HG03135 (cell line): ENCODE measurements around the gene DNAAF8.
"Not testable (repeated sequence)": the region's sequence is repeated elsewhere in the genome, so short reads cannot be mapped to it uniquely, and the experiment has no call there.

Experiments used
- ATAC-seq: cut with Tn5 transposase; IDR thresholded peaks from one replicate; pipeline ENCODE4 v1.9.1; 2021; ENCODE audit warnings: mild to moderate bottlenecking, moderate library complexity; ENCODE audit not compliant: unreplicated experiment

Gene DNAAF8

GRCh38 chr16:4714996-4715395, 19.3 kb upstream of the DNAAF8 start:
- ATAC-seq = no peak

DNA sequence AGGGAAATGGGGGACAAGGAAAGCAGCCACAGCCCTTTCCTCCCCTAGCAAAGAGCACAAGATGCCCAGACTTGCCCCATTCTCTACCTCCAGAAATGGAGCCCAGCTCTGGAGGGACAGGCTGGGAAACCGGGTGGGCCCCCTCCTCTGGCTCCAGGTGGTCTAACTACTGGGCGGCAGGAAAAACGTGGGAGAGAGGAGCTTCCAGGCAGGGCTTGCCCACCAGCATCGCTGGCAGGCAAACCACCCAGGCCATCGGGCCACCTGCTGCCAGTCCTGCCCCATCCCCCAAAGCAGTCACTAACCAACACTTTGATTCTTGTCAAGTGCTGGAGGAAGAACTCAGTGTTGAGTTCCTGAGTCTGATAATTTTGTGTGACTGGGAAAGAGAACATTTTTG, 15.9 kb upstream of the DNAAF8 start:
- ATAC-seq = no peak

DNA sequence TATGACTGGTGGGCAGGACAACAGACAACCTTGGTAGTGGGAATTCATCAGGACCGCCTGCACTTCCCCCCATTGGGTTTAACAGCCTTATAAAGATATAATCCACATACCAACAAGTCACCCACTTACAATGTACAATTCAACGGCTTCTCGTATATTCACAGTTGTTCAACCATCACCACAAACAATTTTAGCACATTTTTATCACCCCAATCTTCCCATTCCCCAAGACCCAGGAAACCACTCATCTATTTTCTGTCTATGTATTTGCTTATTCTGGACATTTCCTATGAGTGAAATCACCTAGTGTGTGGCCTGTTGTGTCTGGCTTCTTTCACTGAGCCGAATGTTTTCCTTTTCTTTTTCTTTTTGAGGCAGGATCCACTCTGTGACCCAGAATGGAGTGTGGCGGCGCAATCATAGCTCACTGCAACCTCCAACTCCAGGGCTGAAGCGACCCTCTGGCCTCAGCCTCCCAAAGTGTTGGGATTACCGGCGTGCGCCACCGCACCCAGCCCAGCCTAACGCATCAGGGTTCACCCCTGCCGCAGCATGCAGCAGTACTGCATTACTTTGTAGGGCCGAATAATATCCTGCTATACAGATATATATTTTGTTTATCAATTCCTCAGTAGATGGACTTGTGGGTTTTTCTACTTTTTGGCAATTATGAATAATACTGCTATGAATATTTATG, 11.1 kb upstream of the DNAAF8 start:
- no peak for ATAC-seq

DNA sequence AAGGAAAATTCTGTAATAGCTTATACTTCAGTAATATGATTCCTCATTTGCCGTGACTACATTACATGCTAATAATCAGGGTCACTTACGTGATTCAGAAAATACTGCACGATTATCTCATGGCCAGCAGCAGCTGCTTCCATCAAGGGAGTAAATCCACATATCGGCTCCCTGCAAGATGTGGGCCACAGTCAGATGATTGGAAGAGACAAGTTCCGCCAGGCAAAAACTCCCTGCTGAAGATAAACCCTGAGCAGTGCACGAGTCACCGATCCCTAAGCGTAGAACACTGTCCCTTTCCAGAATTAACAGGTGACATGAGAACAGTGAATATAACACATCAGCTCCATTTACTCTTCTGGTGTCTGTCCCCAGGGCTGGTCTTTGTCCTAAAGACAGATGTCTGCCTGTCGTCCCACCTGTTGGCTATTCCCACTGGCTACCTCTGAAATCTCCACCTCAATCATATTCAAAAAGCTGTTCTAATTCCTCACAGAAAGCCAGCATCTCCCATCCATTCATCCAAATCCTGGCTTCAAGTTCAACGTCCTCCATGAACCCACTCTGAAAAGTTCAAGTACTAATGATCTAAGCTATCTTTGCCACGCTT, 9.6 kb upstream of the DNAAF8 start:
- ATAC-seq = no peak

DNA sequence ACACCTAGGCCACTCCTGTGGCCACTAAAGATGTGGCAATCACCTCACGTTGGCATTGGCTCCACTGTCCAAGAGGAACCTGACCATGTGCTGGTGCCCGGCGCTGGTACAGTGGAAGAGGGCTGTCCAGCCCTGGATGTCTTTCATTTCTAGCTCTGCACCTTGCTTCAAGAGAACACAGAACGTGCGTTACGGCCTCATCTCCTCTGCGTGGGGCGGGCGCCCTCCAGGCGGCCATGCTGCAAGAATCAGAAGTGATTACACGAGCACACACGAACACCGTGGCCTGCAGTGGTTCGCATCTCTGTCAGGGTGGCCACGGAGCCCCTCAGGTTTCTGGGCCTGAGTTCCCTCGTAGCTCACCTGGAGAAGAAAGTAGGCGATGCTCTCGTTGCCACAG, 7.7 kb upstream of the DNAAF8 start:
- no peak for ATAC-seq

DNA sequence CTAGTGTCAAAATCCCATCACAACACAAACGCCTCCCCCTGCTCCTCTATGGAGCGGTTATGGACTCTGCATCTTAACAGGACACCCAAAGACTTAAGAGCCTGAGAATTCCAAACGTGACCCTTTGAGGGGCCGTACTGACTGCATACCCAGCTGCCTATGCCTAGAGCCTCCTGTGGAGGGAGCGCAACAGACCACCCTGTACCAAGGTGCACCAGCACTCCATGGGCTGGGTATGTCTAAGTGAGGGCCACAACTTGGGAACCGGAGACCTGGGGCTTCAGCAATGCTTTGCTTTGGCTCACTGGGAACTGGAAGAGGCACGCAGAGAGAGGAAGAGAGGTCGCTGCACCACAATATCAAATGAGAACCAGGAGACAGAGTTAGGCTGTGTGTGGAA, 5.7 kb upstream of the DNAAF8 start:
- ATAC-seq = no peak

DNA sequence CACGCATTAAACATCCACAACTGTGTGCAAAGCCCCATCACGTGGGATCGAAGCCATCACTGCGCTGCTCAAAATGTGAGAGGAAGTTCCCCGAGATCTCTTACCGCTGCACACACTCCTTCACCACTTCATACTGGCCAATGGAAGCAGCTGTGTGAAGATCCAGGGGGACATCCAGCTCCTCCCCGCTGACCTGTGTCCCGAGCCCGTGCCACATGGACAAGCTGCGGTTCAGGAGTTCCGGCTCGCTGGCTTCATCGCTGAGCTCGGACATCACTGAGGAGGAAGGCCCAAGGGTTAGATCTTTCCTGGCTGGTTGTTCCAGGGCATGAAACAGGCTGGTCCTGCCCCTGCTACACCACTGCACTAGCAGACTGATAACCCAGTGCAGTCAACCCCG, 4.5 kb upstream of the DNAAF8 start:
- no peak for ATAC-seq

GRCh38 chr16:4733211-4733742, 1.1 kb upstream of the DNAAF8 start:
- ATAC-seq = no peak

DNA sequence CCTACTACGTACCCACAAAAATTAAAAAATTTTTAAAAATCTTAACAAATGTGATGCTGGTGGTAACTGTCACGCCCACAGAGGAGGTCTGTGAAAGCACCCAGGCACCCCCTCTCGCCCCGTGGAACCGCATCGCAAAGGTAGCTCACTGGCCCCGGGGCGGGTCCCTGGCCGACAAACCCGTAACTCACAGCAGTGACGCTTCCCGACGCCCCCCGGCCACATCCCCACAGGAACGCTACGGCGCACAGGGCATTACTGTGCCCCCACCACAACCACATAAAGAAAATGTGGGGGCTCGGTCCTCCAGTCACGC, 632 bp upstream of the DNAAF8 start:
- ATAC-seq = peak; percentile 12

DNA sequence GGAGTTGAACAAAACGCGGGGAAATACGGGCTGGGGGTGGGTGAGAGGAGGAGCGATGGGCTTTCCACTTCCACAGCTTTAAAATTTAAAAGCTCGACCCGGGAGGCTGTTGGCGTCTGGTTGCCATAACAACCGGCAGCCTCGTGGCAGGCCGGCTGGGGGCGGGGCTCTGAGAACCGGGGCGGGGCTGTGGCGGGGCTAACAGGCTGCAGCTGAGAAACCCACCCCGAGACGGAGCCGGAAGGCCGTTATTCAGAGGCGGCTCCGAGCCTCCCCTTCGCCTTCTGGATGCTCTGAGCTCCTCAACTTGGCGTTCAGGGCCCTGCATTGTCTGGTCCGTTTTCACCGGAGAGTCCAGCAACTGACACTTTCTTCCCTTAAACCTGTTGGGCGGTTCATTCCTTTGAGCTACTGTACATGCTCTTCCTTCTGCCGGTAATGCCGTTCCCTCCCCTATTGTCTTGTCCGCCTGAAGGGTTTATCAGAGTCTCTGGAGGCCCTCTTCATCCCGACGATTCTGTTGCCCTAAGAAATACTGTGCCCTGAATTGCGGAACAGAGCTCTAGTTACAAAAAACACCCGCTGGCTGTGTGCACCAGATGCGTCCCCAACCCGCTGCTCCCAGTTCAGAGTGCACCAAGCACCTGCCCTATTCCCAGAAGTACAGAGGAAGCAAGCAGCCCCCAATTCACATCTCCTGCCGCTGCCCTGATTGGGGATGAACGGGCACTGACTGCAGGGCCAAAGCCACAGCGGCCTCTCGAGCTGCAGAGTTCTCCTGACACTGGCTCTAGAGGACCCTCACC, 596 bp downstream of the DNAAF8 start:
- peak; percentile 53 for ATAC-seq

DNA sequence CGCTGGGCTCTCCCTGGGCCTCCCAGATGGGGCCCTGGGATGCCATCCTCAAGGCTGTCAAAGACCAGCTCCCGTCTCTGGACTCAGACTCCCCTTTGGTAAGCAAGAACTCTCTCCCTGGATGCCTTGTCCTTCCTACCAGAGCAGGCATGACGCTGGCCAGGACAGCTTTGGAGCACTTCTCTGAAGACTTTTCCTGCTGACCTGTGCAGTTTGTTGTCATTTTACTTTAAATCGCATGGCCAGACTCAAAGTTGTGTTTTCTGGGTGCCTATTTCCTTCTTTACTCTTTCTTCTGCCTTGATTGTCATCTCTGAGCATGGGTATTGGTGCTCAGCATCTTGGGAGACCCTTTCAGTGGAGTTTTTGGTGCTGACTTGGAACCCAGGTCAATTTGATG, 2.2 kb downstream of the DNAAF8 start:
- no peak for ATAC-seq

DNA sequence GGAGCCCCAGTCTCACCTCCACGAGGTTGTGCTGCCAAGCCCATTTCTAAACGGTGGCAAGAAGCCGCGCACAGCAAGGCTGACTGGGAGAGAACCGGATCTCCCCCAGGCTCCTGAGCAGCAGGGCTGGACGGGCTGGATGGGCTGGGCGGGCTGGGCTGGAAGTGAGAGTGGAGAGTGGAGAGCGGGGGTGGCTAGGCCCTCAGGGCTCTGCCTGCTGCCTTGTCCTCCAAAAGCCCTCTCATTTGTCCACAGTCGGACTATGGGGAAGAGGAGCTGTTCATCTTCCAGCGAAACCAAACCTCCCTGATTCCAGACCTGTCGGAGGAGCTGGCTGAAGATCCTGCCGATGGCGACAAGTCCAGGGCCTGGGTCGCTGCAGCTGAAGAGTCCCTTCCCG, 3.2 kb downstream of the DNAAF8 start:
- ATAC-seq = no peak

- ATAC-seq = not testable (repeated sequence)
Observed at GRCh38 chr16:4738370-4738769, 4.0 kb downstream of the DNAAF8 start.

GRCh38 chr16:4743226-4743878, 9.0 kb downstream of the DNAAF8 start:
- no peak for ATAC-seq

DNA sequence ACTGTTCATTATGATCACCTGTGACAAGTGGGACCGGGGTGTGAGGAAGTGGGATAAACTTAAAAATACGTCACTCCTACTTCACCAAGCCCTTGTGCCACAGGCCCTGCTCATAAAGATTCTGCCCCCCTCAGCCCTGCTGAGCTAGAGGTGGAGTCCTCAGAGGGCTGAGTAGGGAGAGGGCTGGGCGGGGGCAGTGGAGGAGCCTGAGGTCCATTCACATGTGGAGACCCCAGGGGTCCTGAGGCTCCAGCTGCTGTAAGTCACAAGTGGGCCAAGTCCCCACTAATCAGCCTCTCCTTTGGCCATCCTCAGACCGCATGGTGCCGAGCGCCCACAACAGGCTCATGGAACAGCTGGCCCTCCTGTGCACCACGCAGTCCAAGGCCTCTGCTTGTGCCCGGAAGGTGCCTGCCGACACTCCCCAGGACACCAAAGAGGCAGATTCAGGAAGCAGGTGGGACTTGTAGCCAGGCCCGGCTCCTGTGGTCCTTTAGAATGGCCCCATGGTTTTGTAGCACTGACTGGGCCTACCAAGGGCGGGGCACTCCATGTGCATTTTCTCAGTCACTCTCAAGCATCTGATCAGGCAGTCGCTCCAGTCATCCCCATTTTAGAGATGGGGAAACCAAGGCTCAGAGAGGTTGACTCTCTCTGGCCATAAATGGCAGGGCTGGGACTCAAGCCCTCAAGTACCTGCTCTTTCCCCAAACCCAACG, 10.4 kb downstream of the DNAAF8 start:
- no peak for ATAC-seq

DNA sequence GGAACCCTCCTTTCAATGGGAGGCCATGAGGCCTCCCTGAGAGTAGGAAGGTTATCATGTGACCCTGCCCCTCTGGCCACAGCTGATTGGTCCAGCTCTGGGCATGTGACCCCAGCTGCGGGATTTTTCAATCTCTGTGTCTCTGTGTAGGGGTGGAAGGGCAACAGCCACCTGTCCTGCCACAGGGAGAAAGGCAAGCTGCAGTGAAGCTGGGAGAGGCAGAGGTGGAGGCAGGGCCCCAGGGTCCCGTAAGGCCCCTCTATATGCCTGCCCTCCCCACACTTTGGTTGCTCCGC, 10.9 kb downstream of the DNAAF8 start:
- ATAC-seq = no peak

- no peak for ATAC-seq
Observed at GRCh38 chr16:4746215-4746614, 11.9 kb downstream of the DNAAF8 start.

- no peak for ATAC-seq
Observed at GRCh38 chr16:4746991-4747574, 12.7 kb downstream of the DNAAF8 start.

GRCh38 chr16:4747906-4748681, 13.8 kb downstream of the DNAAF8 start:
- ATAC-seq = no peak
